Measurements from ENCODE around the gene FLT4. TPM values are rescaled to one million over a fixed set of nuclear protein-coding genes. Genes with fewer than 3 reads are reported as not detected.

Gene FLT4
- polyA plus RNA-seq, 1 experiment = 0.27 TPM

- POLR2A ChIA-PET = no interaction called here
- H3K27me3 ChIP-seq (ENCODE audit: control insufficient read depth, insufficient read depth, low read length) = no peaks in the 10 kb centered on the region
- TF ChIP-seq CTCF (IDR thresholded peaks at IDR 0.05; ENCODE audit: insufficient read depth, low read depth, low read length) = no peak
- no peaks in the 10 kb centered on the region for H3K36me3 ChIP-seq (ENCODE audit: control insufficient read depth, insufficient read depth, low read length)
- no peak overlapping the region for H3K4me3 ChIP-seq (ENCODE audit: low read depth, low read length)
- CTCF ChIA-PET = interaction anchor here (1.0 kb wide), 1 partner anchor 11 kb away, joined by 3 read pairs; no protein-coding TSS in a partner anchor
- DNase-seq (ENCODE audit: low read depth) = no peak
Observed at GRCh38 chr5:180602481-180603075, 46.8 kb downstream of the FLT4 start.

GRCh38 chr5:180601591-180602480 is 47.6 kb downstream of the FLT4 start:
- no peak for TF ChIP-seq CTCF (IDR thresholded peaks at IDR 0.05; ENCODE audit: insufficient read depth, low read depth, low read length)
- ChIA-PET POLR2A (no interaction called here), CTCF (interaction anchor here (1.0 kb wide), 1 partner anchor 12 kb away, joined by 3 read pairs; no protein-coding TSS in a partner anchor)
- no peak for DNase-seq (ENCODE audit: low read depth)
- Histone ChIP-seq H3K4me3 (ENCODE audit: low read depth, low read length) (no peak overlapping the region), H3K36me3 (ENCODE audit: control insufficient read depth, insufficient read depth, low read length) (no peaks in the 10 kb centered on the region), H3K27me3 (ENCODE audit: control insufficient read depth, insufficient read depth, low read length) (no peaks in the 10 kb centered on the region)

- DNase-seq (ENCODE audit: low read depth) = no peak
- Histone ChIP-seq H3K36me3 (ENCODE audit: control insufficient read depth, insufficient read depth, low read length) (no peaks in the 10 kb centered on the region), H3K27me3 (ENCODE audit: control insufficient read depth, insufficient read depth, low read length) (no peaks in the 10 kb centered on the region), H3K4me3 (ENCODE audit: low read depth, low read length) (no peak overlapping the region)
- ChIA-PET CTCF (interaction anchor here (0.7 to 1.0 kb wide), 2 partner anchors 15 to 54 kb away, joined by 3 read pairs; no protein-coding TSS in a partner anchor), POLR2A (no interaction called here)
- TF ChIP-seq CTCF (IDR thresholded peaks at IDR 0.05; ENCODE audit: insufficient read depth, low read depth, low read length) = no peak
Observed at GRCh38 chr5:180600554-180601041, 48.8 kb downstream of the FLT4 start.

GRCh38 chr5:180599981-180600553 is 49.3 kb downstream of the FLT4 start:
- POLR2A ChIA-PET = no interaction called here
- CTCF ChIA-PET = interaction anchor here (1.0 to 1.1 kb wide), 2 partner anchors 15 to 285 kb away, joined by 3 read pairs; no protein-coding TSS in a partner anchor
- DNase-seq (ENCODE audit: low read depth) = no peak
- no peak for TF ChIP-seq CTCF (IDR thresholded peaks at IDR 0.05; ENCODE audit: insufficient read depth, low read depth, low read length)
- no peaks in the 10 kb centered on the region for H3K36me3 ChIP-seq (ENCODE audit: control insufficient read depth, insufficient read depth, low read length)
- no peaks in the 10 kb centered on the region for H3K27me3 ChIP-seq (ENCODE audit: control insufficient read depth, insufficient read depth, low read length)
- no peak overlapping the region for H3K4me3 ChIP-seq (ENCODE audit: low read depth, low read length)

GRCh38 chr5:180599590-180599914 is 49.8 kb downstream of the FLT4 start:
- H3K4me3 ChIP-seq (ENCODE audit: low read depth, low read length) = no peak overlapping the region
- no peaks in the 10 kb centered on the region for H3K36me3 ChIP-seq (ENCODE audit: control insufficient read depth, insufficient read depth, low read length)
- CTCF ChIA-PET = interaction anchor here (1.1 kb wide), 1 partner anchor 284 kb away, joined by 3 read pairs; no protein-coding TSS in a partner anchor
- no peak for TF ChIP-seq CTCF (IDR thresholded peaks at IDR 0.05; ENCODE audit: insufficient read depth, low read depth, low read length)
- no peak for DNase-seq (ENCODE audit: low read depth)
- POLR2A ChIA-PET = no interaction called here
- H3K27me3 ChIP-seq (ENCODE audit: control insufficient read depth, insufficient read depth, low read length) = no peaks in the 10 kb centered on the region
